ENCODE results near the gene MRI1. TPM values are rescaled to one million over a fixed set of nuclear protein-coding genes. Genes with fewer than 3 reads are reported as not detected.

Gene MRI1
- total and polyA plus RNA-seq, 2 donors, result 23.3 to 38.1 TPM

GRCh38 chr19:13812544-13812943, 48.2 kb downstream of the MRI1 start:
- Histone ChIP-seq H3K36me3 (ENCODE audit: insufficient read depth) (peaks cover 2% of the 10 kb centered on the region), H3K4me3 (ENCODE audit: low read depth, low read length) (no peak overlapping the region), H3K4me1 (ENCODE audit: insufficient read depth) (no peaks in the 10 kb centered on the region), H3K27ac (ENCODE audit: low read depth) (no peak overlapping the region)
- 93% methylated on average over 11 of the region's 11 CpGs for WGBS
- no peak for DNase-seq (ENCODE audit: extremely low spot score)

- Histone ChIP-seq H3K4me3 (ENCODE audit: low read depth, low read length) (no peak overlapping the region), H3K4me1 (ENCODE audit: insufficient read depth) (no peaks in the 10 kb centered on the region)
- 100% methylated on average over 2 of the region's 2 CpGs for WGBS
These were observed 48.8 kb downstream of the MRI1 start for GRCh38 chr19:13813147-13813546.

GRCh38 chr19:13814550-13814949, 50.2 kb downstream of the MRI1 start:
- no peak overlapping the region for H3K4me3 ChIP-seq (ENCODE audit: low read depth, low read length)
- H3K27ac ChIP-seq (ENCODE audit: low read depth), result no peak overlapping the region
- WGBS, result 95% methylated on average over 21 of the region's 21 CpGs
- H3K36me3 ChIP-seq (ENCODE audit: insufficient read depth), result no peaks in the 10 kb centered on the region
- DNase-seq (ENCODE audit: extremely low spot score), result no peak
- H3K4me1 ChIP-seq (ENCODE audit: insufficient read depth), result no peaks in the 10 kb centered on the region

More at GRCh38 chr19:13813147-13813546, 48.8 kb downstream of the MRI1 start:
- no peak for DNase-seq (ENCODE audit: extremely low spot score)
- Histone ChIP-seq H3K27ac (ENCODE audit: low read depth) (no peak overlapping the region), H3K36me3 (ENCODE audit: insufficient read depth) (peaks cover 2% of the 10 kb centered on the region)

- Histone ChIP-seq H3K4me1 (ENCODE audit: insufficient read depth) (no peaks in the 10 kb centered on the region), H3K4me3 (ENCODE audit: low read depth, low read length) (no peak overlapping the region), H3K36me3 (ENCODE audit: insufficient read depth) (no peaks in the 10 kb centered on the region), H3K27ac (ENCODE audit: low read depth) (no peak overlapping the region)
- 67% methylated on average over 11 of the region's 11 CpGs for WGBS
- no peak for DNase-seq (ENCODE audit: extremely low spot score)
These were observed 52.8 kb downstream of the MRI1 start for GRCh38 chr19:13817018-13817614.

- DNase-seq (ENCODE audit: extremely low spot score), result no peak
- Histone ChIP-seq H3K27ac (ENCODE audit: low read depth) (no peak overlapping the region), H3K4me3 (ENCODE audit: low read depth, low read length) (no peak overlapping the region), H3K4me1 (ENCODE audit: insufficient read depth) (no peaks in the 10 kb centered on the region), H3K36me3 (ENCODE audit: insufficient read depth) (no peaks in the 10 kb centered on the region)
- 52% methylated on average over 35 of the region's 35 CpGs for WGBS
These were observed 53.5 kb downstream of the MRI1 start for GRCh38 chr19:13817615-13818371.

GRCh38 chr19:13819238-13819637, 54.9 kb downstream of the MRI1 start:
- 98% methylated on average over 11 of the region's 11 CpGs for WGBS
- Histone ChIP-seq H3K4me3 (ENCODE audit: low read depth, low read length) (no peak overlapping the region), H3K4me1 (ENCODE audit: insufficient read depth) (no peaks in the 10 kb centered on the region), H3K36me3 (ENCODE audit: insufficient read depth) (no peaks in the 10 kb centered on the region), H3K27ac (ENCODE audit: low read depth) (no peak overlapping the region)
- DNase-seq (ENCODE audit: extremely low spot score), result no peak

- WGBS, result 99% methylated on average over 2 of the region's 2 CpGs
- no peak overlapping the region for H3K27ac ChIP-seq (ENCODE audit: low read depth)
These were observed 57.0 kb downstream of the MRI1 start for GRCh38 chr19:13821292-13821691.

GRCh38 chr19:13823256-13823655, 58.9 kb downstream of the MRI1 start:
- Histone ChIP-seq H3K4me1 (ENCODE audit: insufficient read depth) (no peaks in the 10 kb centered on the region), H3K27ac (ENCODE audit: low read depth) (no peak overlapping the region), H3K36me3 (ENCODE audit: insufficient read depth) (no peaks in the 10 kb centered on the region), H3K4me3 (ENCODE audit: low read depth, low read length) (no peak overlapping the region)
- DNase-seq (ENCODE audit: extremely low spot score), result no peak
- WGBS, result 87% methylated on average over 8 of the region's 8 CpGs

More at GRCh38 chr19:13821292-13821691, 57.0 kb downstream of the MRI1 start:
- no peak for DNase-seq (ENCODE audit: extremely low spot score)
- H3K4me1 ChIP-seq (ENCODE audit: insufficient read depth), result no peaks in the 10 kb centered on the region
- H3K36me3 ChIP-seq (ENCODE audit: insufficient read depth), result no peaks in the 10 kb centered on the region
- no peak overlapping the region for H3K4me3 ChIP-seq (ENCODE audit: low read depth, low read length)

Small RNA genes within 50 kb of the gene (small RNA-seq; reads per million reads assigned to genes)
- not detected for gene RN7SL619P

Other genes starting within 250 kb of the MRI1 start
- gene C19orf53, start 9.9 kb downstream of the MRI1 start, total RNA-seq, result 22.6 TPM
- gene C19orf53, start 9.9 kb downstream of the MRI1 start, polyA plus RNA-seq, result 156 TPM
- gene ZSWIM4, start 30.9 kb downstream of the MRI1 start, total RNA-seq, result 2.5 TPM
- gene ZSWIM4, start 30.9 kb downstream of the MRI1 start, polyA plus RNA-seq, result 2.2 TPM
- not detected for gene NANOS3, start 112.6 kb downstream of the MRI1 start, total RNA-seq
- gene NANOS3, start 112.6 kb downstream of the MRI1 start, polyA plus RNA-seq, result 0.57 TPM
- 2.0 TPM for gene BRME1, start 141.6 kb downstream of the MRI1 start, total RNA-seq
- 2.2 TPM for gene BRME1, start 141.6 kb downstream of the MRI1 start, polyA plus RNA-seq
- 7.3 TPM for gene CC2D1A, start 141.7 kb downstream of the MRI1 start, total RNA-seq
- gene CC2D1A, start 141.7 kb downstream of the MRI1 start, polyA plus RNA-seq, result 25.8 TPM
- 0.21 TPM for gene PODNL1, start 173.9 kb downstream of the MRI1 start, total RNA-seq
- 2.4 TPM for gene PODNL1, start 173.9 kb downstream of the MRI1 start, polyA plus RNA-seq
- gene DCAF15, start 188.0 kb downstream of the MRI1 start, total RNA-seq, result 6.6 TPM
- gene DCAF15, start 188.0 kb downstream of the MRI1 start, polyA plus RNA-seq, result 26.0 TPM
- 2.9 TPM for gene RFX1, start 241.8 kb downstream of the MRI1 start, total RNA-seq
- gene RFX1, start 241.8 kb downstream of the MRI1 start, polyA plus RNA-seq, result 8.1 TPM

Data from urinary bladder (tissue), 4 donors.